Stimulated activated CD4-positive, alpha-beta T cell treated with anti-CD3 and anti-CD28 coated beads, Interleukin-15, amount 100 ng/mL, for 24 hours (primary cell): ENCODE results near the gene CAMK2D.

ENCODE experiments used
- DNase-seq: peaks from one replicate; pipeline ENCODE4 v3.0.0-alpha.2; 2020

Gene CAMK2D

GRCh38 chr4:113461281-113461680, 300.3 kb downstream of the CAMK2D start:
- DNase-seq: no peak

GRCh38 chr4:113457886-113458285, 303.7 kb downstream of the CAMK2D start:
- DNase-seq: no peak

GRCh38 chr4:113457121-113457520, 304.4 kb downstream of the CAMK2D start:
- no peak for DNase-seq

- no peak for DNase-seq
Measured at GRCh38 chr4:113455061-113455460, 306.5 kb downstream of the CAMK2D start.

GRCh38 chr4:113452868-113453620, 308.5 kb downstream of the CAMK2D start:
- no peak for DNase-seq

GRCh38 chr4:113452152-113452551, 309.4 kb downstream of the CAMK2D start:
- DNase-seq: no peak

- no peak for DNase-seq
Measured at GRCh38 chr4:113450295-113451080, 311.1 kb downstream of the CAMK2D start.

- DNase-seq: no peak
Measured at GRCh38 chr4:113449410-113449974, 312.0 kb downstream of the CAMK2D start.

GRCh38 chr4:113447769-113448168, 313.8 kb downstream of the CAMK2D start:
- peak; percentile 48 for DNase-seq

GRCh38 chr4:113447061-113447460, 314.5 kb downstream of the CAMK2D start:
- no peak for DNase-seq

GRCh38 chr4:113446019-113446418, 315.5 kb downstream of the CAMK2D start:
- DNase-seq: peak; percentile 27

- peak; percentile 23 for DNase-seq
Measured at GRCh38 chr4:113445286-113445685, 316.3 kb downstream of the CAMK2D start.

GRCh38 chr4:113444386-113444785, 317.2 kb downstream of the CAMK2D start:
- no peak for DNase-seq

GRCh38 chr4:113442826-113443225, 318.7 kb downstream of the CAMK2D start:
- DNase-seq: no peak

GRCh38 chr4:113440371-113440770, 321.2 kb downstream of the CAMK2D start:
- DNase-seq: no peak

GRCh38 chr4:113438596-113438995, 322.9 kb downstream of the CAMK2D start:
- DNase-seq: no peak

- no peak for DNase-seq
Measured at GRCh38 chr4:113437129-113437528, 324.4 kb downstream of the CAMK2D start.

GRCh38 chr4:113436360-113436759, 325.2 kb downstream of the CAMK2D start:
- DNase-seq: no peak

GRCh38 chr4:113435893-113436292, 325.6 kb downstream of the CAMK2D start:
- peak; percentile 41 for DNase-seq

GRCh38 chr4:113434247-113434587, 327.3 kb downstream of the CAMK2D start:
- DNase-seq: no peak

GRCh38 chr4:113433536-113434246, 327.8 kb downstream of the CAMK2D start:
- no peak for DNase-seq

- DNase-seq: no peak
Measured at GRCh38 chr4:113433116-113433515, 328.4 kb downstream of the CAMK2D start.

GRCh38 chr4:113423631-113424030, 337.9 kb downstream of the CAMK2D start:
- DNase-seq: no peak
